Caco-2 (cell line): ENCODE data around the gene KANK3. TPM values are rescaled to one million over a fixed set of nuclear protein-coding genes. Genes with fewer than 3 reads are reported as not detected.

ENCODE experiments used
- Bru-seq: library from RNA; stranded (reverse); fragments of 400-500 nt; gene quantifications from one replicate; lab custom pipeline; 2021; lab: Mats Ljungman, UMichigan
- BruChase-seq, 2 experiments: library from RNA; stranded (reverse); fragments of 400-500 nt; gene quantifications; one replicate each; lab custom pipeline; 2021; lab: Mats Ljungman, UMichigan
- BruUV-seq: library from RNA; stranded (reverse); fragments of 400-500 nt; replicated peaks from 2 replicates; lab custom pipeline; 2021; lab: Mats Ljungman, UMichigan
- CTCF ChIA-PET: fragments of 300-600 bp; sonication (Branson Sonifier 250); formaldehyde crosslinking; loops from one replicate; lab custom pipeline; 2022; ENCODE audit warnings: antibody characterized with exemption; lab: Charles Lee
- POLR2A ChIA-PET: fragments of 300-600 bp; sonication (Branson Sonifier 250); formaldehyde crosslinking; loops from one replicate; lab custom pipeline; 2022; ENCODE audit warnings: antibody characterized with exemption; lab: Charles Lee
- DNase-seq, 2 experiments: peaks; one replicate each; pipeline versions ENCODE4 v3.0.0 to v3.0.0-alpha.2; 2020 to 2022
- H3K27me3 ChIP-seq: replicated peaks from 2 replicates; pipeline ENCODE4 v1.6.0; 2011; ENCODE audit warnings: low read length; ENCODE audit not compliant: control insufficient read depth, insufficient read depth
- H3K36me3 ChIP-seq: 2 replicates; pipeline ENCODE4 v1.5.1; 2011; ENCODE audit warnings: low read length; ENCODE audit not compliant: control insufficient read depth, insufficient read depth
- H3K4me1 ChIP-seq: fragments of 250-450 bp; sonication (Bioruptor Pico); 2 replicates; pipeline ENCODE4 v1.5.1; 2020; ENCODE audit warnings: mild to moderate bottlenecking
- H3K4me3 ChIP-seq: 2 replicates; pipeline ENCODE4 v1.5.1; 2011; ENCODE audit warnings: low read depth, mild to moderate bottlenecking, control low read depth, low read length
- H3K9me3 ChIP-seq: fragments of 250-450 bp; sonication (Bioruptor Pico); 2 replicates; pipeline ENCODE4 v1.5.1; 2020; ENCODE audit warnings: mild to moderate bottlenecking, moderate library complexity
- H3K27ac Mint-ChIP-seq: one replicate; pipeline ENCODE4 v1.8.0; 2022; ENCODE audit warnings: mixed read lengths; ENCODE audit not compliant: unreplicated experiment
- H3K27me3 Mint-ChIP-seq: one replicate; pipeline ENCODE4 v1.8.0; 2022; ENCODE audit warnings: mixed read lengths; ENCODE audit not compliant: insufficient read depth, unreplicated experiment
- H3K36me3 Mint-ChIP-seq: one replicate; pipeline ENCODE4 v1.8.0; 2022; ENCODE audit warnings: mild to moderate bottlenecking, mixed read lengths; ENCODE audit not compliant: insufficient read depth, unreplicated experiment
- H3K4me1 Mint-ChIP-seq: one replicate; pipeline ENCODE4 v1.8.0; 2022; ENCODE audit warnings: low read depth, mixed read lengths; ENCODE audit not compliant: unreplicated experiment
- H3K4me3 Mint-ChIP-seq: one replicate; pipeline ENCODE4 v1.8.0; 2022; ENCODE audit warnings: mild to moderate bottlenecking, moderate library complexity, mixed read lengths; ENCODE audit not compliant: unreplicated experiment
- H3K9me3 Mint-ChIP-seq: one replicate; pipeline ENCODE4 v1.8.0; 2022; ENCODE audit warnings: mixed read lengths; ENCODE audit not compliant: unreplicated experiment
- CTCF ChIP-seq, 2 experiments: fragments of 200-600 bp in 1 of 2; IDR thresholded peaks; 1 replicate in 1 of 2; 2 replicates in 1 of 2; pipeline versions ENCODE4 v1.5.1 to v1.8.0; 2011 to 2022; ENCODE audit warnings: antibody characterized with exemption in 1 of 2, control low read depth in 1 of 2, inconsistent platforms in 1 of 2, low read depth in 1 of 2, low read length in 1 of 2, mild to moderate bottlenecking in 1 of 2, moderate library complexity in 1 of 2; ENCODE audit not compliant: insufficient read depth in 1 of 2, severe bottlenecking in 1 of 2, unreplicated experiment in 1 of 2
- intact Hi-C: fragments of 100-400 bp; cut with micrococcal nuclease; formaldehyde crosslinking; loops from one replicate; pipeline ENCODE4 v1.10.0; 2022; ENCODE audit not compliant: unreplicated experiment
- long read RNA-seq: library from polyadenylated mRNA; stranded (forward); transcript quantifications from one replicate; pipeline ENCODE4 v2.0.0, GENCODE V29; 2022
- total RNA-seq: library from RNA; stranded (reverse); gene quantifications from 2 replicates; pipeline ENCODE4 v1.2.3, GENCODE V29; 2022

KANK3 gene
- 1.1 TPM in 2 replicates for total RNA-seq
- percentile 32 among the genes with signal in this experiment for Bru-seq, nascent RNA
- BruChase-seq, experiment 1, labeled RNA remaining after a 2-hour chase: percentile 25 among the genes with signal in this experiment
- percentile 22 among the genes with signal in this experiment for BruChase-seq, experiment 2, labeled RNA remaining after a 6-hour chase
- long read RNA-seq, partial matches to known transcripts: 2 of 3 reads
- long read RNA-seq, other reads (novel, unspliced or antisense): 0 of 3 reads

DNA sequence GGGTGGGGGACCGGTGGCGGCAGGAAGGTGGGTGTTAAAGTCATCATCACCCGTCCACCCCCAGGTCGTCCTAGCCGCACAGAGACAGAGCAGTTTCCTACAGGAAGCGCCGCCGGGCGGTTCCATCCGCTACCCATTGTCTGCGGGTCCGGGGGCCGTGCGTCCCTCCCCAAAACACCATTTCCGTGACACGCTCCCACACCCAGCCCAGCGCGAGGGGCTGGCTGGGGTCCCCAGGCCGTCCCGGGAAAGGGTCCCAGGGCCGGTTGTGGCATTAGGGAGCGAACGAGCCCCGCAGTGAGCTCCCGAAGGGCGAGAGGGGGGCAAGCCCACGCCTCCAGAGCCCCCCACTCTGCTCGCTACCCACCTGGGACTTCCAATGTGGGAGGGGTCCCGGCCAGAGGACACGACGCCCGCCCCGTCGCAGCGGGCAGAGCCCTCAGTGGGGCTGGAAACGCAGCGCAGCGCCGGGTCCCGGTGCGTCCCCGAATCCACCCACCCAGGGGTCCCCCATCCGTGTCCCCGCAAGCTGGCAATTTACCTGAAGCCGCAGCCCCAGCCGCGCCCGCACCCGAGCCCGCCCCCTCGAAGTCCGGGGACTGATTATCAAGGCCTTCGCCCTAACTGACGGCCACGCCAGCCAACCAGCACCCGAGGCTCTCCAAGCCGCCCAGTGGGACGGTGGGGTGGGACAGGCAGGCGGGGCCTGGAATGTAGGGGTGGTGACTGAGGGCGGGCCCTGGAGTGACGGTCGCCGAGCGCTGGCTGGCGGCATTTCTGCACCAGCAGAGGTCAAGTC, at the start of gene KANK3:
KANK3 (minus strand) TSS at position 579 of the 799 bp plus-strand sequence. CDS start 5,434 bp downstream, outside the sequence.
- ChIA-PET CTCF (interaction anchor here (1.0 kb wide), 1 partner anchor 10 kb away, joined by 4 read pairs; no protein-coding TSS in a partner anchor), POLR2A (no interaction called here)
- H3K4me3 Mint-ChIP-seq: peak within 1 kb of the TSS; percentile 74
- DNase-seq: peak; percentile 98 to 99
- Histone ChIP-seq H3K4me3 (peak within 1 kb of the TSS; percentile 56), H3K36me3 (no peaks in the 10 kb centered on the region), H3K27me3 (no peaks in the 10 kb centered on the region), H3K9me3 (no peaks in the 10 kb centered on the region), H3K4me1 (peaks cover 10% of the 10 kb centered on the region)
- no peaks in the 10 kb centered on the region for H3K27me3 Mint-ChIP-seq
- no peaks in the 10 kb centered on the region for H3K36me3 Mint-ChIP-seq
- no peaks in the 10 kb centered on the region for H3K4me1 Mint-ChIP-seq
- H3K27ac Mint-ChIP-seq: no peak within 1 kb of the TSS
- no peak for TF ChIP-seq CTCF (IDR thresholded peaks at IDR 0.05; ENCODE audit: insufficient read depth in 1 of 2, low read depth in 1 of 2, low read length in 1 of 2, severe bottlenecking in 1 of 2, unreplicated experiment in 1 of 2)
- BruUV-seq: no TSS peak
- H3K9me3 Mint-ChIP-seq: no peaks in the 10 kb centered on the region
- intact Hi-C loops: no loop called here

- no peak for TF ChIP-seq CTCF (IDR thresholded peaks at IDR 0.05; ENCODE audit: insufficient read depth in 1 of 2, low read depth in 1 of 2, low read length in 1 of 2, severe bottlenecking in 1 of 2, unreplicated experiment in 1 of 2)
- H3K9me3 Mint-ChIP-seq: no peaks in the 10 kb centered on the region
- Histone ChIP-seq H3K36me3 (peaks cover 1% of the 10 kb centered on the region), H3K4me1 (peaks cover 18% of the 10 kb centered on the region; the same call in 1 of the 2 replicates), H3K9me3 (no peaks in the 10 kb centered on the region), H3K4me3 (no peak overlapping the region), H3K27me3 (no peaks in the 10 kb centered on the region)
- H3K27me3 Mint-ChIP-seq: no peaks in the 10 kb centered on the region
- CTCF ChIA-PET: interaction anchor here (0.6 to 3.9 kb wide), 2 partner anchors 39 to 45 kb away, joined by 3 to 21 read pairs; no protein-coding TSS in a partner anchor
- peaks cover 17% of the 10 kb centered on the region for H3K4me1 Mint-ChIP-seq
- no peak overlapping the region for H3K4me3 Mint-ChIP-seq
- POLR2A ChIA-PET: interaction anchor here (0.6 kb wide), 1 partner anchor 16 kb away, joined by 4 read pairs; no protein-coding TSS in a partner anchor
- H3K36me3 Mint-ChIP-seq: peaks cover 37% of the 10 kb centered on the region
- intact Hi-C loops: no loop called here
- H3K27ac Mint-ChIP-seq: no peak overlapping the region
- no TSS peak for BruUV-seq
- no peak for DNase-seq
Measured at GRCh38 chr19:8392017-8392591, 49.0 kb upstream of the KANK3 start.
